HG03139 (cell line): ENCODE data around the gene SNED1.
"Not testable (repeated sequence)": the region's sequence is repeated elsewhere in the genome, so short reads cannot be mapped to it uniquely, and the experiment has no call there.

Source experiments
- ATAC-seq: cut with Tn5 transposase; IDR thresholded peaks from one replicate; pipeline ENCODE4 v1.9.1; 2021; ENCODE audit not compliant: unreplicated experiment

The SNED1 gene

DNA sequence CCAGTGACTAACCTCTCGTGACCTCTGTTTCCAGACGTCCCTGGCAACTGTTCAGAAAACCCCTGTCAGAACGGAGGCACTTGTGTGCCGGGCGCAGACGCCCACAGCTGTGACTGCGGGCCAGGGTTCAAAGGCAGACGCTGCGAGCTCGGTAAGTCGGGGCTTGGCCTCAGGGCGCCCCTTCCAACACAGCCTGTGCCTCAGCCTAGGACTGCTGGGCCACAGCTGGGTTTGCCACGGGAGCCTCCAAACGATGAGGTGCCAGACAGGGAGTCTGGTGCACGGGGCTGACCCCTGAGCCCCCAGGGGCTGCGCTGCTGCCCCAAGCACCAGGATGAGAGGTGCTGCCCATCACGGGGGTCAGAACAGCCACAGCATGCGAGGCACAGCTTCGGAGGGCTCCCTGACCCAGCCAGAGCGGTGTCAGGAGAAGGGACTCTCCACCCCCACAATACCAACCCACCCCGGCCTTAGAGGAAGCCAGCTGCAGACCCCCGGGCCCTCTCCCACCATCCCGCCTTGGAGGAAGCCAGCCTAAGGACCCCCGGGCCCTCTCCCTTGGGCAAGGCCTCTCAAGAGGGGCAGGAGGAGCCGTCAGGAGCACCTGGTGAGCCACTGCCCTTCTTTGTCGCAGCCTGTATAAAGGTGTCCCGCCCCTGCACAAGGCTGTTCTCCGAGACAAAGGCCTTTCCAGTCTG is 83.4 kb downstream of the SNED1 start:
- ATAC-seq = no peak

DNA sequence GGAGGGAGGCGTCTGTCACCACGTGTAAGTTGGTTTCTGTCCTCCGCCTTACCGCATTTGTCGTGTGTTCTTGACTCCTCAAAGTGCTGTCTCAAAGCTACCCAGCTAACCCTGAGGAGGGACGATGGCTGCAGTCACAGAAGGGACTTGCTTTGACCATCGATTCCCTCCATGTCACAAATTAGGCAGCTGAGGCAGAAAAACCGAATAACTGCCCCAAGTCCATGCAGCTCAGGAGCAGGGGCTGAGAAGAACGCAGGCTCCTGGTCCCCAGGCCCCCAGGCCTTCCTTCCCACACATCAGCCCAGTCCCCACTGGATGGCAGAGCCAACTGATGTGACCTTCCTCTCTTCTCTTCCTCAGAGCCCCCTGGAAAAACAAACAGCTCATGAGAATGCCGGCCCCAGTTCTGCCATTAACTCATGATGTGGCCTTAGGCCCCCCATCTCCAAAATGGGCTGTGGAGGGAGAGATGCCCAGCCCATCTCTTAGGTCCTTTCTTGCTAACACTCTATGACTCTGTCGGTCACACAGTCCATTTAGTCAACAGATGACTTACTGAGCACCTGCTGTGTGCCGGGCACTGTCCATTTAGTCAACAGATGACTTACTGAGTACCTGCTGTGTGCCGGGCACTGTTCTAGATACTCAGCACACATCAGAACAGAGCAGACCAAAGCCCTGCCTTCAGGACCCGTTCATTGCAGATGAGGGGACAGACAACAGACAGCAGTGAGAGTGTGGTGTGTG is 84.1 kb downstream of the SNED1 start:
- ATAC-seq = no peak

DNA sequence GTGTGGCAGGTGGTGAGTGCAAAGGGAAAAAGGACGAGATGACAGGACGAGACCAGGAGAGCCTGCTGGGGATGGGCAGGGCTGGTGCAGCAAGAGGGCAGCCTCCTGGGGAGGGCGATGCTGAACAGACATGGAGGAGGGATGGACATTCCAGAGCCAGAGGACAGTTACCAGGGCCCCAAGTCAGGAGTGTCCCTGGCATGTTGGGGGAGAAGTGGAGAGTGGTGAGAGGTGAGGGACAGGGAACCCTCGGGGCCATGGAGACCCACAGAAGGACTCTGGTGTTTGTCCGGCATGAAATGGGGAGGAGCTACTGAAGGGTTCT is 84.6 kb downstream of the SNED1 start:
- no peak for ATAC-seq

DNA sequence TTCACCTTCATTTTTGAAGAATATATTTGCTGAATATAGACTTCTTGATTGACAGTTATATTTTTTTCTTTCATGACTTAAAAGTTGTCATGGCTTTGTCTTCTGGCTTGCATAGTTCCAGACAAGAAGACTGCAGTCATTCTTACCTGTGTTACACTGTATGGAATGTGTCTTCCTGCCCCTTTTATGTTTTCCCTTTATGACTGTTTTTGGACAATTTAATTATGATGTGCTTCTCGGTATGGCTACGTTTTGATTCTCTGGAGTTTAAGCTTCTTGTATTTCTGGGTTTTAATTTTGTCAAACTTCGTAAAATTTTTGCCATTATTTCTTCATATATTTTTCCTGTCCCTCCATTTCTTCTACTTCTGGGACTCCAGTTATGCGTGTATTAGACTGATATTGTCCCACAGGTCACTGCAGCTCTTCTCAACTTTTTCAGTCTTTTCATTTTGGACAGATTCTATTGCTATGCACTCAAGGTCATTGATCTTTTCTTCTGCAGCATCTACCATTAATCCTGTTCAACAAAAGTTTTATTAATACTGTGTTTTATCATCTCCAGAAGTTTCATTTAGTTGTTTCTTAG is 86.5 kb downstream of the SNED1 start:
- ATAC-seq = no peak

DNA sequence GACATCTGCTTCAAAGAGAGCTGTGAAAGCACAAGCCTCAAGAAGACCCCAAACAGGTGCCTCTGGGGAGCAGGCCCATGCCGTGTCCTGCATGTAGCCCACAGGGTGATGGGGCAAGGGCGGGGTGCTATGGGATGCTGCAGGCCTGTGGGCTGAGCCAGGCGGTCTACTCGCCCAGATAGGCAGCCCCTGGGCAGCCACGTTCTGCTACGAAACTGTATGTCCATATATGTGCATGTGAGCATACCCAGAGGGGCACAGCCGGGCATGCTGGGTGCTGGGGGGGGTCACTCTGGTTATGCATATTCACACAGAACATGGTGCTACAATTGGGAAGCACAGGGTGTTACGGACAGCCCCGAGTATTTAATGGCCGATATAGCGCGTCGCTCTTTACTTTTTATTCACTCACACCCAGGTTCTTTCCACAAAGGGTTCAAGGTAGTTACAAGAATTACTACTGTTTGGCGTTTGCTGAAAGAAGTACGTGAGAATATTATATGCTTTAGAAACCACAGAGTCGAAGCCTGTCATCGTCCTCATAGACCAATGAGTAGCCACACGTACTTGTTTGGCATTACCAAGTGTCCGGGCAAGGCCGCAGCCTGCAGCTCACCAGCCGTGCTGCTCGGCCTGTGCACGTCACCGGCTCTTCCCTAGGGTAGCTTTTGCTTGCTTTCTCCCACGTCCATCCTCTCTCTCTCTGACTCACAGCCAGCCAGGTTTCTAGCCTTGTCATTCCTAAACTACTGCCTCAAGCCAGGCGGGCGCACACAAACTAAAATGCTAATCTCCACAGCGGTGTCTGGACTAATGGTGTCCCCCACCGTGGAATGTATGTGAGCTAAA is 89.2 kb downstream of the SNED1 start:
- no peak for ATAC-seq

DNA sequence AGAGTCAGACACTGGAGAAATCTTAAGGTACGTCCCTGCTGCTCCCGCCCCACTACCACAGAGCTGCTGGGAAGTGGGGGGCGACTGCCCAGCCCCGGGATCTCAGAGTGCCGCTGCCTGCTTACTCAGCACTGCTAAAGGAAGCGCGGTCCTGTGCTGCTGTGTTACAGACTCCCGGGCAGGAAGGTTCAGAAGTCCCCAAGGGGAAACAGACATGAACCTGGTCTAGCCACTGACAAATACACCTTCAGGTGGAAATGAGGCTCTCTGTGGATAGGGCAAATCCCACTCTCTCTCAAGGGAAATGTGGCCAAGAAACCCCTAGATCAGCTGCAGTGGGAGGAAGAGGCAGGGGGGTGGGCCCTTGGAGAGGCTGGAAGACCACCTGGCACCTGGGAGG is 90.0 kb downstream of the SNED1 start:
- no peak for ATAC-seq

DNA sequence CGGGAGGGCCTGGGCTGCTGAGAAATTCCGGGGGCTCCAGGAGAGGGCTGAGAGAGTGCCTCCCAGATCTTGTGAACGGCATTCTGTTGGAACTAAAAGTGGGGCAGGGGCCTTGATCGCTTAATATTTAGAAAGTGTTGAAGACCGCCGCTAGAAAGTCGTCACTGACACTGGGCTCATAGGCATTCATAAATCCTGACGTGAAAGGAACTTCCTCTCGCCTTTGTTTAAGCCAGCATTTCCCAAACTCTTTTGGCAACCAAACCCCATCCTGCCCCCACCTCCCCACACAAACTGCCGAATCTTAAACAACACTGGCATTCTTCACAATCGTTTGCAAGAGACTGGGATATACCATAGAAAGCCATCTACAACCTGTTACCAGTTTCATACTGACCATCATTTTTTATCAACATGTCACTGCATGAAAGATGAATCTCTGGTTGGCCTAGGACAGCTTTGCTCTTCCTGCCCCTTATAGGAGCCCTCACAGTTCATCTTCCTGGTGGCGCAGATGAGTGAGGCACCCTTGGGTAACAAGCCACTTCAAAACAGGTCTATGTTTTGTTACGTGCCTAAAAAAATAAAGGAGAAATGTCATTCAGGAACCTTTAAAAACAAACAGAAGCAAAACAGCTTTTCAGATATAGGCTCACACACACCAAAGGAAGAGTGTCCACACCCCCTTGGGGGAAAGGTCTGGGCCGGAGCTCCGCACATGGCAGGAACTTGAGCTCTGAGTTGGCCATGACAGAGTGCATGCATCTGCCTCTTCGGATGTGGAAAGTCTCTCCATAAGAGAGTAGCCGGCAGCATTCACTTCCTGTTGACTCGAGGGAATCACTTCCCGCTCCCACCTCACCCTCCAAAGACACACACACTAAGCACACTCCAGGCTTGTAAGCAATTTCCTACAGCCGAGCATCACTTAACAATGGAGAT is 90.6 kb downstream of the SNED1 start:
- ATAC-seq = no peak

DNA sequence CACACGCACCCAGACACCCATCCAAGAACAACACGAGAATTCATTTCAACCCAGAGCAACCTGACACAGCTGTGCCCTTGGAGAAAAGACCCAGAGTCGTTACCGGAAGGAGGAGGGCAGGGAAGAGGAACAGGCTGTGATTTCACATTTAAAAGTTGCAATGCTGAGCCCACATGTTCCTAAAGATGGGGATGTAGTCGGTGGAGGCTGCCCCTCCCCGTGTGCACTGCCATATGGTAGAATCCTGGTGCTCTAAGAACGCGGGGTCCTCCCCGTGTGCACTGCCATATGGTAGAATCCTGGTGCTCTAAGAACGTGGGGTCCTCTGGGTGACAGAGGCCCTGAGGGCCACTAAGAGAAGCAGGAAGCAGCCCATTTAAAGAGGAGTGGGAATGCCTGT is 92.8 kb downstream of the SNED1 start:
- ATAC-seq = no peak

DNA sequence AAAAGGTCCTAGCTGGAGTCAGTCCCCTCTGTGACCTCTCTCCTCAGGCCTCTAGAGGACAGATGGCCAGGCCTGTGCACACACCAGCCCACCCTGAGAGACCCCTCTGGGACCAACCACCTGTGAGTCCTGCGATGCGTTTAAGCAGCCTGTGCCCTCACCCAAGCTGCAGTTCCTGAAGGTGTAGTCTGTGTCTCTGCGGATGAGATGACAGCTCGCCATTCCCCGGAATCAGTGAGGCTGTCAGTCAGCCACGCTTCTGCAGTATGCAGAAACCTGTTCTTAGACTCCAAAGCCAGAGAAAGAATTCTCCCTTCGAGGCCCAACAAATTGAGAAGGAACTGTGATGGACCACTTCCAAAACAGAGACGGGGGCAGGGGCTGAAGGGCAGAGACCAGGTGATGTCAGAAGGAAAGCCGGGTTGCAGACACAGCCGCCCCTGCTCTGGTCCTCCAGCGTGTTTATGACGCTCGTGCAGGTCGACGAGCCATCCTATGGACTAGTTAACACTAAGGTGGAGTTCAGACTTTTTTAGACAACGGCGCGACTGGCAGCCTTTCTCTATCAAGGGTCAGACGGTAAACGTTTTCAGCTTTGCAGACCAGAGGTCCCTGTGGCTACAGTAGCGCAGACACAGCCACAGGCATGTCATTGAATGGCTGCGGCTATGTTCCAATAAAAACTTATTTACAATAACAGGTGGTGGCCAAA is 93.5 kb downstream of the SNED1 start:
- no peak for ATAC-seq

DNA sequence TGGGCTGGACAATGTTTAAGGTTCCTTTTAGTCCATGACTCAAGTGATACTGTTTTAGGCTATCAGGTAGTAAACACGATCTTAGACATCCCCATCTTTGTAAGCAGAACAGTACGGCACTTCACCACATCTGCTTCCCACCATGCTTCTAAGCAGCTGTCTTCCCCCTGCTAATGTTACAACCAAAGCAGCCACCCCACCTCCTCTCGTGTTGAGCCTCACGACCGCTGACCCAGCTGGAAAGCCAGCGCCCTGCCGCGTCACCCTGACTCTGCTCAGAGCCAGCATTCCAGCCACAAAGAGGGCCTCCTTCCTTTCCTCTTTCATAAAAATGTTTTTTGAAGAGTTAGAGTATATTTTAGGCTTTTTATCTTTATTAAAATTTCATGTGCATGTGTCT is 94.3 kb downstream of the SNED1 start:
- ATAC-seq = no peak

DNA sequence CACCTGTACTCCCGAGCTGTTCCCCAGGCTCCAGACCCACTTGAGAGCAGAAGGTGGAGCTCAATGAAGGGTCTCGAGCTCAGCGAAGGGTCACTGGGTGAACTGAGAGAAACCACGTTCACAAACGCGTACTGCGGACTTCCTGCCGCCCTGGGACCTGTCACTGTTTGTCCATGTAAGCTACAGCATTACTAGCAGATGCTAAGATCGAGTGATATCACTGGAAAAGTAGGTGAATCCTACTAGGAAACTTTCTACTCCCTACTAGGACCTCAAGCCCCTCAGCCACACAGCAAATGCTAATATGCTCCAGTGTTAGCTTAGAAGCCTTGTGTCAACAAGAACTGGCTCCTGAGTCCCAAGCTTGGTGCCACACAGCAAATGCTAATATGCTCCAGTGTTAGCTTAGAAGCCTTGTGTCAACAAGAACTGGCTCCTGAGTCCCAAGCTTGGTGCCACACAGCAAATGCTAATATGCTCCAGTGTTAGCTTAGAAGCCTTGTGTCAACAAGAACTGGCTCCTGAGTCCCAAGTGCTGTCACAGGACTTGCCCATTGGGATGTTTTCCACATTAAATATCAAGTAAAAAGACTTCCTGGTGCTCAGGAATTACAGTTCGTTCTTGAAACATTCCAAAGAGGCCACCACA is 94.8 kb downstream of the SNED1 start:
- ATAC-seq = not testable (repeated sequence)

DNA sequence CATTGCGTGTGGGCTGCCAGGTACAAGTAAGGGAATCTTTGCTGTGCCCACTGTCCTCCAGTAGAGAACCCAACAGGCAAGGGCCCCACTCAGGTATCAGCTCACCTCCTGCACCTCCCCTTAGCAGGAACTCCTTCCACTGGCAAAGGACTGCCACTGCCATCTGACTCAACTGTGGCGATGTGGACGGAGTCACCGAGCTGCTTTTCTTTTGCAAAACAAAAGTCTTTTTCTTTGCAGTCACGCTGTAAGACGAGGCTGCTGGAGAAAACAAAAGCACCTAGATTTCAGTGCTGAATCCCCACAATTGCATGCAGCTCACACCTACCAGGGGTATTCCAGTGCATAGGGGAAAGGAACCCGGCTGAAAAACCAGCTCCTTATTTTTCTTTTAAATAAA is 95.8 kb downstream of the SNED1 start:
- ATAC-seq = no peak

DNA sequence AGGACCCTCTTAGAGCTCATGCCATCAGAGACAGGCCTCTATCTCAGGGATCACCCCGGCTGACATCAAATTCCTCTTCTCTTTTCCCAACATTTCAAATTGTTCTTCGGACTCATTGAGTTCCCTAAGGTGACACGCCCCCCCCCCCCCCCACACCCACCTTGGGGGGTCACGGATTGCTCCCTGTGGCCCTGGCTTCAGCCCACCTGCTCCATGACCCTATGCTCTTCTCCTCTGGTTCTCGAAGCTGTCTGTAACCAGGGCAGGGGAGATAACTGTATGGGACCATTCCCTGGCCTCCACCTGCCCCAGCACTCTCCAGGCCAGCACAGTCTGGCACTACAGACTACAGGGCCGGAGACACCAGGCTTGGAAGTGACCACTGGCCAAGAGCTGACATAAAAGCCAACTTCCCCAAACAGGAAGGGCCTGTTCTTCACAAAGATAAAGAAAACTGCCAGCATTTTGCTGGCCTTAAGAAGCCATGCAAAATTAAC is 96.6 kb downstream of the SNED1 start:
- ATAC-seq = no peak

DNA sequence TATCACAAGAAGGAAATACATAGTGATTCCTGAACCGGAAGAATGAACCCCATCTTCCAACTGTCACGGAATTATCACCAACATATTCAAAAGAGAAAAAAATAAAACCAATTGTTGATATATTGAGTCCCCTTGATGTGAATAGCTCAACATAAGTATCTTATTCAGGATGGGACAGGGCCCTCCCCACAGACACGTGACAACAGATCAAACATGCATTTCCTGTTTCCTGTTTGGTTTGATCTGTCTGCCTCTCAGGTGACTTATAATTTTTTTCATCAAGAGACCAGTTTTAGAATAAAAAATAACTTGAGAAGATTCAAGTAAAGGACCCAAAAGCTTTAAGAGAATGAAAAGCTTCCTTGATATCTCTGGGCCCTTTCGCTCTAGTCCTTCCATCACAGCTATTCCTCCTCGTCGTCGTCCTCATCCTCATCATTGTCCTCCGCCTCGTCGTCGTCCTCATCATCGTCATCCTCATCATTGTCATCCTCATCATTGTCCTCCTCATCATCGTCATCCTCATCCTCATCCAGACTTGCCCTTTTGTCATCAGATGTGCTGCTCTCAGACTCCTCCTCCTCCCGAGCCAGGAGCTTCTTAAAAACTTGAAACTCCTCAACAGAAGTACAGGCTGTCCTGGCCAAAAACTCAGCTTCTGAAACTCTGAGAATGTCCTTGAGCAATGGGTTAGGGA is 97.3 kb downstream of the SNED1 start:
- no peak for ATAC-seq

DNA sequence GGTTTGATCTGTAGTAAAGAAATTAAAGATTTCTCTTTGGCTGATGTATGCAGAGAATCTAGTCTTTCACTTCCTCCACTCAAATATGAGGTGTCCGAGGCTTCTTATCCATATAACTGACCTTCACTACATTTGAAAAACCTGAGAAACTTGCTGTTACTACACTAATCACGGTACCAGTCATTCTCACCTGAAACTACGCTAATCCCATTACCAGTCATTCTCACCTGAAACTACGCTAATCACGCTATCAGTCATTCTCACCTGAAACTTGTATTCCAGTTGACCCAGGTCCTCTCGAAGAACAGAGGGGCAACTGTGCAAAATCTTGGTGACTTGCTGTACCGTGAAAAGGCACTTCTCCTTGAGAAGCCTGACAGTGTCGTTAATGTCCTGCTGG is 98.6 kb downstream of the SNED1 start:
- ATAC-seq = no peak

DNA sequence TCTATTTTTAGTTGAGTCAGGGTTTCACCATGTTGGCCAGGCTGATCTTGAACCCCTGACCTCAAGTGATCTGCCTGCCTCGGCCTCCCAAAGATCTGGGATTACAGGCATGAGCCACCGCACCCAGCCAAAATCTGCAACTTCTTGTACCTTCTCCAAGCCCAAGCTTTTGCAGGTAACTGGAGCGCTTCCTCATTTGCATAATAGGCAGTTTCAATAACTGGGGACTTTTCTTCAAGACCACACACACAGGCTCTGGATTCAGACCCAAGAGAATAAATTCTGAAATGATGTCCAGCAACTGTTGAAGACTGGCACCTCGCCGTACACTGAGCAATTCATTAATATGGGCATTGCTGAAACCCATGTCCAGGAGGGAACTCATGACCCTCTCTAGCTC is 100.8 kb downstream of the SNED1 start:
- no peak for ATAC-seq

DNA sequence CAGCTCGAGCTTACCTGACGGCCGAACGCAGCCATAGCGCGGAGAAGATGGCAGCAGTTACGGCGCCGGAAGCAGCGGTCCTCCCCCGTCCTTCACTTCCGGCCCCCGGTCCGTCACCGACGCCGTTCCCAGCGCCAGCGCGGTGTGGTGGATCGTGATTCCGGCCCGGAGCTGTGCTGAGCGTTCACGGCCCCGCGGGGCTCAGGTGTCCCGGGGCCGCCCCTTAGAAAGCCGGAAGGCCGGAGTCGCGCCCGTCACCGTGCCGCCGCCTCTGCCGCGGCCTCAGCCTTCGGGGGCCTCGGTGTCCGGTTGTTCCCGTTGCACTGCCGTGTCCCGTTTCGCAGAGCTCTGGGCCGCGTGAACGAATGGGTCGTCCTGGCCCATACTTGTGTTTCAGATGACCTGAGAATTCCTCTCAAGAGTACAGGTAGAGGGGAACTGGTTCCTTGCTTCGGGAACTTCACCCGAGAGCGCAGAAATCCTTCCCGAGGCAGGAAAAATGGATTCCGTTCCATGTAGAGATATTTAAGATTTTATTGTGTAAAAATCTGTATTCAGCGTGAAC is 103.9 kb downstream of the SNED1 start, which contains the start of gene MTERF4:
Gene MTERF4, minus strand, starts transcription at position 49 of the 565 bp plus-strand sequence. Its CDS starts 14 bp downstream, at position 35.
- ATAC-seq = peak; percentile 81

DNA sequence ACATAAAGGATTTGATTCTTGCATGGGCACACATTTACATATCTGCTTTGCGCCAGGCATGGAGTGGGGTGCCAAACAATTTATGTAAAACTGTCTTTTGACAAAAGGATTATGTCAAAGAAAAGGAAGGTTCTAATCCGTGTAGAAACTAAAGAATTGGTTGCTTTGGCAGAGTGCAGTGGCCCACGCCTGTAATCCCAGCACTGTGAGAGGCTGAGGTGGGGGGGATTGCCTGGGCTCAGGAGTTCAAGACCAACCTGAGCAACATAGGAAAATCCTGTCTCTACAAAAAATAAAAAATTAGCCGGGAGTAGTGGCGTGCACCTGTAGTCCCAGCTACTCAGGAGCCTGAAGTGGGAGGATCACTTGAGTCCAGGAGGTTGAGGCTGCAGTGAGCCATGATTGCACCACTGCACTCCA is 104.8 kb downstream of the SNED1 start:
- ATAC-seq = no peak
